Measurements from ENCODE around the gene KDF1. TPM values are rescaled to one million over a fixed set of nuclear protein-coding genes. Genes with fewer than 3 reads are reported as not detected.

KDF1 gene
- total and polyA plus RNA-seq, 2 of the 13 experiments (the other 11 are each of a cell fraction or from before 2014, with no cell fraction given): 1.9 to 4.9 TPM

DNA sequence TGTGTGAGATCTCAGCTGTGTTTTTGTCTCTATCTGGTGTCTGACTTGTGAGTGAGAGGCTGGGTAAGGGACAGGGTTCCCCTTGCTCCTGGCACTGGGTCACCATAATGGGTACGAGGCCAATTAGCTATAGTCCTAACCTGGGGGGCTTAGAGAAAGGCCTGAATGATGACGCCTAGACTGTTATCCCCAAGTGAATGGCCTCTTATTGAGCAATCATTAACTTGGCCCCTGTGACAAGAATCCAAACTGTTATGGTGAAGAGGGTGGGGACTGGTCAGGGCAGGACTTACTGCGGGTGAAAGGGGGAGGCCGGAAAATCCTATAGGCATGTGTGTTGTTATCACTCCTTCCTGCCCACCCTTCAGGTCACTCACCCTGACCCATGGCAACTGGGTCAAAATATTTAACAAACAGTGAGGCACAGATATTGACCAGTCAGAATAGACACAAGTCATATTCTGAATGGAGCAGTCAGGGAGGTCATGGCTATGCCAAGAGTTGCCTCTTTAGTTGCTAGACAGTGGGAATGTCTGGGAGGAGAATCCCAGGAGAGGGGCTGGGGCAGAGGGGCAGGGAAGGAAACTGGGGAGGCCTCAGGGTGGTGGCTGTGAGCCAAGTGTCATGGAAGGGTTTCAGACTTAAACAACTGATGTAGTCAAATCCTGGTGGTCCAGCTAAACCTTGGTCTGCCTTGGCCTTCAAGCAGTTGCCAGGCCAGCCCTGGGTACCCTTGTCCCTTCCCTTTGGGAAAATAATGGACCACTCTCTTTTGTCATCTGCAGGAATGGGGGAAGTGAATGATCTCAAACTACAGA lies 49.7 kb downstream of the KDF1 start (continued):
- TF ChIP-seq, protein P1, sequence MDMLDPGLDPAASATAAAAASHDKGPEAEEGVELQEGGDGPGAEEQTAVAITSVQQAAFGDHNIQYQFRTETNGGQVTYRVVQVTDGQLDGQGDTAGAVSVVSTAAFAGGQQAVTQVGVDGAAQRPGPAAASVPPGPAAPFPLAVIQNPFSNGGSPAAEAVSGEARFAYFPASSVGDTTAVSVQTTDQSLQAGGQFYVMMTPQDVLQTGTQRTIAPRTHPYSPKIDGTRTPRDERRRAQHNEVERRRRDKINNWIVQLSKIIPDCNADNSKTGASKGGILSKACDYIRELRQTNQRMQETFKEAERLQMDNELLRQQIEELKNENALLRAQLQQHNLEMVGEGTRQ (IDR thresholded peaks at IDR 0.05; ENCODE audit: low read depth, low read length): no peak
- TF ChIP-seq, protein P1 (CRISPR knock-in tag; IDR thresholded peaks at IDR 0.05; ENCODE audit: borderline replicate concordance): 0 out of 2 replicates have a peak, but pooled peaks have one; percentile 24
- peak; percentile 85; the same call in 1 of the 2 replicates for TF ChIP-seq NFKBIZ (CRISPR knock-in tag; IDR thresholded peaks at IDR 0.05)
- TF ChIP-seq, protein P2, sequence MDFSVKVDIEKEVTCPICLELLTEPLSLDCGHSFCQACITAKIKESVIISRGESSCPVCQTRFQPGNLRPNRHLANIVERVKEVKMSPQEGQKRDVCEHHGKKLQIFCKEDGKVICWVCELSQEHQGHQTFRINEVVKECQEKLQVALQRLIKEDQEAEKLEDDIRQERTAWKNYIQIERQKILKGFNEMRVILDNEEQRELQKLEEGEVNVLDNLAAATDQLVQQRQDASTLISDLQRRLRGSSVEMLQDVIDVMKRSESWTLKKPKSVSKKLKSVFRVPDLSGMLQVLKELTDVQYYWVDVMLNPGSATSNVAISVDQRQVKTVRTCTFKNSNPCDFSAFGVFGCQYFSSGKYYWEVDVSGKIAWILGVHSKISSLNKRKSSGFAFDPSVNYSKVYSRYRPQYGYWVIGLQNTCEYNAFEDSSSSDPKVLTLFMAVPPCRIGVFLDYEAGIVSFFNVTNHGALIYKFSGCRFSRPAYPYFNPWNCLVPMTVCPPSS (IDR thresholded peaks at IDR 0.05): no peak
- no peak for TF ChIP-seq PCBP2 (optimal IDR thresholded peaks at IDR 0.05; ENCODE audit: low read depth, low read length, poor library complexity, severe bottlenecking)
- TF ChIP-seq SNAPC2 (CRISPR knock-in tag; IDR thresholded peaks at IDR 0.05): no peak
- TF ChIP-seq GFI1 (CRISPR knock-in tag; IDR thresholded peaks at IDR 0.05; ENCODE audit: borderline replicate concordance): peak; percentile 84
- peak; percentile 66; the same call in 1 of the 2 replicates for TF ChIP-seq KAT8 (CRISPR knock-in tag; IDR thresholded peaks at IDR 0.05)
- peak; percentile 76 for TF ChIP-seq ZMYM3 (CRISPR knock-in tag; IDR thresholded peaks at IDR 0.05)
- TF ChIP-seq, protein P3, sequence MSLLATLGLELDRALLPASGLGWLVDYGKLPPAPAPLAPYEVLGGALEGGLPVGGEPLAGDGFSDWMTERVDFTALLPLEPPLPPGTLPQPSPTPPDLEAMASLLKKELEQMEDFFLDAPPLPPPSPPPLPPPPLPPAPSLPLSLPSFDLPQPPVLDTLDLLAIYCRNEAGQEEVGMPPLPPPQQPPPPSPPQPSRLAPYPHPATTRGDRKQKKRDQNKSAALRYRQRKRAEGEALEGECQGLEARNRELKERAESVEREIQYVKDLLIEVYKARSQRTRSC (CRISPR knock-in tag; IDR thresholded peaks at IDR 0.05; ENCODE audit: low read depth): no peak
- peak; percentile 49; the same call in 1 of the 2 replicates for TF ChIP-seq ZNF670 (CRISPR knock-in tag; IDR thresholded peaks at IDR 0.05; ENCODE audit: borderline replicate concordance)
- TF ChIP-seq AHR (CRISPR knock-in tag; IDR thresholded peaks at IDR 0.05): no peak; the same call in 1 of the 2 replicates
- no peak for TF ChIP-seq MAFK (conservative IDR thresholded peaks at IDR 0.05 in 1 of 2, IDR thresholded peaks at IDR 0.05 in 1 of 2; ENCODE audit: low read length in 2 of 2)
- TF ChIP-seq ZNF335 (CRISPR knock-in tag; IDR thresholded peaks at IDR 0.05): no peak
- TF ChIP-seq, protein P4, sequence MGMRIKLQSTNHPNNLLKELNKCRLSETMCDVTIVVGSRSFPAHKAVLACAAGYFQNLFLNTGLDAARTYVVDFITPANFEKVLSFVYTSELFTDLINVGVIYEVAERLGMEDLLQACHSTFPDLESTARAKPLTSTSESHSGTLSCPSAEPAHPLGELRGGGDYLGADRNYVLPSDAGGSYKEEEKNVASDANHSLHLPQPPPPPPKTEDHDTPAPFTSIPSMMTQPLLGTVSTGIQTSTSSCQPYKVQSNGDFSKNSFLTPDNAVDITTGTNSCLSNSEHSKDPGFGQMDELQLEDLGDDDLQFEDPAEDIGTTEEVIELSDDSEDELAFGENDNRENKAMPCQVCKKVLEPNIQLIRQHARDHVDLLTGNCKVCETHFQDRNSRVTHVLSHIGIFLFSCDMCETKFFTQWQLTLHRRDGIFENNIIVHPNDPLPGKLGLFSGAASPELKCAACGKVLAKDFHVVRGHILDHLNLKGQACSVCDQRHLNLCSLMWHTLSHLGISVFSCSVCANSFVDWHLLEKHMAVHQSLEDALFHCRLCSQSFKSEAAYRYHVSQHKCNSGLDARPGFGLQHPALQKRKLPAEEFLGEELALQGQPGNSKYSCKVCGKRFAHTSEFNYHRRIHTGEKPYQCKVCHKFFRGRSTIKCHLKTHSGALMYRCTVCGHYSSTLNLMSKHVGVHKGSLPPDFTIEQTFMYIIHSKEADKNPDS (CRISPR knock-in tag; IDR thresholded peaks at IDR 0.05): peak; percentile 21; the same call in 1 of the 2 replicates
- TF ChIP-seq RXRA (CRISPR knock-in tag; IDR thresholded peaks at IDR 0.05): peak; percentile 98
- TF ChIP-seq ZNF24 (IDR thresholded peaks at IDR 0.05): peak; percentile 56; the same call in 1 of the 2 replicates
- no peak for TF ChIP-seq ZNF33B (CRISPR knock-in tag; IDR thresholded peaks at IDR 0.05)
- no peak for TF ChIP-seq NKX3-1 (CRISPR knock-in tag; IDR thresholded peaks at IDR 0.05)
- TF ChIP-seq MED13 (CRISPR knock-in tag; IDR thresholded peaks at IDR 0.05): peak; percentile 22; the same call in 1 of the 2 replicates
- TF ChIP-seq KLF9 (CRISPR knock-in tag; IDR thresholded peaks at IDR 0.05; ENCODE audit: low read depth): peak; percentile 54; the same call in 1 of the 2 replicates
- peak; percentile 91; the same call in 1 of the 2 replicates for TF ChIP-seq GATA4 (IDR thresholded peaks at IDR 0.05; ENCODE audit: borderline replicate concordance, low read depth)
- TF ChIP-seq, protein P5, sequence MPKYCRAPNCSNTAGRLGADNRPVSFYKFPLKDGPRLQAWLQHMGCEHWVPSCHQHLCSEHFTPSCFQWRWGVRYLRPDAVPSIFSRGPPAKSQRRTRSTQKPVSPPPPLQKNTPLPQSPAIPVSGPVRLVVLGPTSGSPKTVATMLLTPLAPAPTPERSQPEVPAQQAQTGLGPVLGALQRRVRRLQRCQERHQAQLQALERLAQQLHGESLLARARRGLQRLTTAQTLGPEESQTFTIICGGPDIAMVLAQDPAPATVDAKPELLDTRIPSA (CRISPR knock-in tag; IDR thresholded peaks at IDR 0.05; ENCODE audit: borderline replicate concordance): no peak
- TF ChIP-seq IRF2 (CRISPR knock-in tag; IDR thresholded peaks at IDR 0.05): peak; percentile 33; the same call in 1 of the 2 replicates
